ENCODE data around the gene ERAP2.
"Not testable (repeated sequence)": the region's sequence is repeated elsewhere in the genome, so short reads cannot be mapped to it uniquely, and the experiment has no call there.

The ERAP2 gene

GRCh38 chr5:96876292-96876850, at the start of gene ERAP2:
ERAP2 (plus strand) TSS chr5:96876500; CDS start chr5:96879686, 3,186 bp downstream.
- no peak for FAIRE-seq

- no peak for FAIRE-seq
Observed at GRCh38 chr5:96829297-96829696, 47.0 kb upstream of the ERAP2 start.

- FAIRE-seq = no peak
Observed at GRCh38 chr5:96834016-96834415, 42.3 kb upstream of the ERAP2 start.

GRCh38 chr5:96835791-96836191, 40.5 kb upstream of the ERAP2 start:
- no peak for FAIRE-seq

GRCh38 chr5:96836817-96837216, 39.5 kb upstream of the ERAP2 start:
- FAIRE-seq = peak; percentile 46

GRCh38 chr5:96837303-96837702, 39.0 kb upstream of the ERAP2 start:
- no peak for FAIRE-seq

GRCh38 chr5:96838201-96839070, 37.9 kb upstream of the ERAP2 start:
- FAIRE-seq = no peak

GRCh38 chr5:96839071-96839592, 37.2 kb upstream of the ERAP2 start:
- FAIRE-seq = no peak

GRCh38 chr5:96841931-96842330, 34.4 kb upstream of the ERAP2 start:
- not testable (repeated sequence) for FAIRE-seq

- FAIRE-seq = no peak
Observed at GRCh38 chr5:96843140-96843539, 33.2 kb upstream of the ERAP2 start.

- no peak for FAIRE-seq
Observed at GRCh38 chr5:96844481-96844990, 31.8 kb upstream of the ERAP2 start.

GRCh38 chr5:96851312-96852062, 24.8 kb upstream of the ERAP2 start:
- FAIRE-seq = no peak

- no peak for FAIRE-seq
Observed at GRCh38 chr5:96852759-96853158, 23.5 kb upstream of the ERAP2 start.

GRCh38 chr5:96854067-96854466, 22.2 kb upstream of the ERAP2 start:
- FAIRE-seq = no peak

GRCh38 chr5:96855031-96855872, 21.0 kb upstream of the ERAP2 start:
- no peak for FAIRE-seq

- FAIRE-seq = no peak
Observed at GRCh38 chr5:96856371-96856770, 19.9 kb upstream of the ERAP2 start.

GRCh38 chr5:96857454-96857853, 18.8 kb upstream of the ERAP2 start:
- FAIRE-seq = no peak

- FAIRE-seq = no peak
Observed at GRCh38 chr5:96857924-96858323, 18.4 kb upstream of the ERAP2 start.

GRCh38 chr5:96859375-96859774, 16.9 kb upstream of the ERAP2 start:
- no peak for FAIRE-seq

- FAIRE-seq = no peak
Observed at GRCh38 chr5:96861076-96861475, 15.2 kb upstream of the ERAP2 start.

- no peak for FAIRE-seq
Observed at GRCh38 chr5:96863114-96863513, 13.2 kb upstream of the ERAP2 start.

GRCh38 chr5:96863949-96864584, 12.2 kb upstream of the ERAP2 start:
- FAIRE-seq = no peak
